NCI-H2171 (cell line): Measurements from ENCODE around the gene TMPRSS2.

ENCODE experiments used
- DNase-seq: peaks from one replicate; lab custom pipeline; 2025; lab: John Stamatoyannopoulos, UW

The TMPRSS2 gene

GRCh38 chr21:41481191-41481590 lies 26.8 kb downstream of the TMPRSS2 start:
- DNase-seq = no peak

GRCh38 chr21:41480086-41480690 lies 27.8 kb downstream of the TMPRSS2 start:
- DNase-seq = no peak

- DNase-seq = no peak
Observed at GRCh38 chr21:41479686-41480085, 28.3 kb downstream of the TMPRSS2 start.

DNA sequence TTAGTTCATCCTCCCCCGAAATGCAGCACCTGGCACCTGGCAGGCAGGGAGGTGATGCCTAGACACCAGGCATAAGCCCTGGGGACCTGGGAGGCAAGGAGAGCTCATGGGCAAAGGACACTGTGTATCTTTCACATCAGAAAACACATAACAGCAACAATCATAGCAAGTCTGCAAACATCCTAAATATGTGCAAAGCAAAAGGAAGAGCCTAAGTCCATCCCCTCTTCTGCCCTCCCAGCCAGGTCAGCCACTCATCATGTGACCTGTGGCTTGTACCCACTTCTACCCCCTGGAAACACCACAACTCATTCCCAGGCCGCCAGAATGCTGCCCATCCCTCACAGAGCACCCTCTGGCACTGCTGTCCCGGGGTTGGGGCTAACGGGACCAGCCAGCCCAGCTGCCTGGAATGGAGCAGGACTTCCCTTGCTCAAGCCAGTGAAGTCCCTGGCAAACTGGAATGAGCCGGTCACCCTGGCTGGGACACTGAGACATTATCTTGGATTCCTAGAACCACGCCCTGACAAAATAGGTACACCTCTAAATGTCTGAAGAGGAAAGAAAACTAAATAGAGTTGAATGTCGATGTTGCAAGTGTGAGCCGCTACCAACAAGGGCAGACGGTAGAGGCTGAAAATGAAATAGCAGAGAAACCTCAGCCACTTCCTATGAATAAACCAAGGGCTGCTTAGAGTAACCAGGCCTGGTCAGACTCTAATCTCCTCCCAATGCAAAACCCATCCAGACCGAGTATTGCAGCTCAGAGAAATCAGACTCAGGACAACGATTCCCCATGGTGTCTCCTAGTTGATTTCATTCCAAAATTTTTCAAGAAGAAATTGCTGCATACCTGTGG lies 29.4 kb downstream of the TMPRSS2 start:
- no peak for DNase-seq

GRCh38 chr21:41477641-41478318 lies 30.2 kb downstream of the TMPRSS2 start:
- DNase-seq = no peak

DNA sequence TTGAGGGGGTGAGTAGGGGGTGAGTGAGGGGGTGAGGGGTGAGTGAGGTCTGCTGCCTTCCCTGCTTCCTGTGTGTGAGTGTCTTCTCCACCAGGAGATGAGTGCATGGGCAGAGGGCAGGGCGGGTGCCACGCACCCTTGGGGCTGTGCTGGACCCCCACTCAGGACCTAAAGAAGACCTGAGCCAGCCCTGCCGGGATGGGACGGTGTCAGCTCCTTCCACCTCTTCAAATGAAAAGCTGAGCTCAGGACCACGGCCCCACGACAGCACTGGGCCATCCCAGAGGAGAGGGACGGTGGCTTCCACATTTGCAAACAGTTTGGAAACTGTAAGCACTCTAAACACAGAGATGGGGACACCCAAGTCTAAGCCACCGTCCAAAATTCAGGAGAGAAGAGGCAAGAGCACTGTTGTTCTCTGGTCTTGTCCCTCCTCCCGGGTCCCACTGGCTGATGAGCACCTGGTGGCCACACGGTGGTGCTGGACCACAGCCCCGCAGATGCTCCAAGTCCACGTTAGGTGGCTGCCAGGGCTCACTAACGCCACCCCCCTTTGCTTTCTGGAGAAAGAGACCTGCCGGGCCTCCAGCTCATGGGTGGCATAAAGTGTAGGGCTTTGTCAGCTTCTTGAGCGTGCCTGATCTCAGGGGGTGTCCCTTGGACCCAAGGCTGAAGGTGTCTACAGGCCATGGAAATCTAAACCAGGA lies 32.1 kb downstream of the TMPRSS2 start:
- DNase-seq = no peak

- DNase-seq = no peak
Observed at GRCh38 chr21:41472753-41473548, 35.0 kb downstream of the TMPRSS2 start.

DNA sequence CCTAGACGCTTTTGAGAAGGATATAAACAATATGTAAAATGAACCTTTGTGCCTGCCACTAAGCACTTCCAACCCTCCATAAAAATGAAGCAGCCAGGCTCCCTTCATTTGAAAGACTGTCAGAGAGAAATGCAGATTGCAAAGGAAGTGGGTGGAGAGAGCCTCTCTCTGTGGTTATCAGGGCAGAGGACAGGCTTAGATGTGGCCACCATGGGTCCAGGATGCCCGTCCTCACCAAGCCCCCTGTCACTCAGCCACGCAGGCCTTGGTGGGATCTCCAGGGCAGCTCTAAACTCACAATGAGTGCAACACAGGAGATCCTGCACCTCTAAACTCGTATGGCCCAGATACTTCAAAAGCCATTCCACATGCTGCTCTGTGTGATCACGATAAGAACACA lies 37.9 kb downstream of the TMPRSS2 start:
- DNase-seq = no peak

- DNase-seq = no peak
Observed at GRCh38 chr21:41466024-41466820, 41.7 kb downstream of the TMPRSS2 start.

GRCh38 chr21:41465176-41465781 lies 42.7 kb downstream of the TMPRSS2 start:
- DNase-seq = no peak

DNA sequence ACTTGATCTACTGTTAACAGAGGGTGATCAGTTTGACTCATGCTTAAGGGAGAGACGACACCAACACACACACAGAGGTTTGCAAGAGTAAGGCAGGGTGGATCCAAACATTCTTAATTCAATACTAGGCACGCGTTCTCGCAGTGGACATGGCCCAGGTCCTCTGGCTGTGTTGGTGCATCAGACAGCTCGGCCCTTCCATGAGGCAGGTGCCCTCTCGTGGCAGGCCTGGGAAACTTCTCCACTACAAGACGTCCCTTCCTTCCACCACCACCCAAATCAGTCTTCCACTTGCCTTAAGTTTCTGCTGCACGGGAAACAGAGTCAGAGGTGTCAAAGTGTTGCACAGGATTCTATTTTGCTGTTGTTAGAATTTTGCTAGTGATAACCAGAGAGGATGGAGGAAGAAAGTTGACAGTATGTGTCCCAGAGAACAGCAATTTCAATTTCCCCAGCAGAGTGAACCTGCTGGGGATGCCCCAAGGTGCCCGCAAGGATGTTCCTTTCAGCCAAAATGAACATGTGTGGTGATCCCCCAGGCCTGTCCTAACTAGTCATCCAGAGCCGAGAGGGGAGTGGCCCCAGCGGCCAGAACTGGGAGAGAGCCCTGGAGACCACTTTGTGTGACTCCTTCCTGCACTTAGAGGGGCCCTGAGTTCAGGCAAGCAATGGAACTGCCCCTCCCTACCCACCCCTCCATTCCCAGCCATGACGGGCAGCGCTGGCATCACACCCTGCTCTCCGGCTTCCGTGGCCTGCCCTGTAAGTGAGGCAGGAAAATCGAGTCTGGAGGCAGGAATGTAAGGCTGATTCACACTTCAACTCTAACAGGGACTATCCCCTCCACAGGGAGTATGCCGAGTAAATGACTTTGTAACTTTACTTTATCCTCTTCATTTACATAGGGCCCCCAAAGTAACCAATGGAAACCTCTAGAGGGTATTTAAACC lies 47.1 kb downstream of the TMPRSS2 start:
- DNase-seq = no peak

DNA sequence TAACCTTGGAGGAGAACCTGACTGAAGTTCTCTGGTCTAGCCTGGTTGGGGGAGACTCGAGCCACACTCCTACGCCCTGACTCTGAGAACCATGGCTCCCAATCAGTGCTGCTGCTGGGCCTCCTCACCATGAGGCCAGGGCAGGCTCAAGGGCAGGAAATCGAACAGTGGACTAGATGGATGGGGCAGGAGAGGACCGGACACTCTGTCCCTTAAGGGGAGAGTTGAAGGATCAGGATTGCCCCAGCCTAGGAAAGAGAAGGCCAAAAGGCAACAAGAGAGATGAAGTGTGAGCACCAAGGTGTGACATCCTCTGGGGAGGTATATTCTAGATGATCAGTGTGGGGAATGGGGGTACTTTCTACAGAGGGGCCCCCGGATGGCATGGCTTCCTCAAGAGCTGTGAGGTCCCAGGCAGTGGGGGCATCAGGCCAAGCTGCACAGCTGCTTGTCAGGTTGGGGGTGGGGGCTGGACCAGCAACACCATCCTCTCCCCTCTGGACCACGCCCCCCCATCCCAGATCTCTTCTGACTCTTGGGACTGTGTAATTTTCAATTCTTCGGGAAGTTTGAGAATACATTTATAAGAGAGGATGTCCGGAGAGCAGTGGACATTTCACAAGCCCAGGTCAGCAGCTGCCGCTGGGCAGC lies 47.9 kb downstream of the TMPRSS2 start:
- no peak for DNase-seq

- DNase-seq = no peak
Observed at GRCh38 chr21:41458559-41458958, 49.4 kb downstream of the TMPRSS2 start.

DNA sequence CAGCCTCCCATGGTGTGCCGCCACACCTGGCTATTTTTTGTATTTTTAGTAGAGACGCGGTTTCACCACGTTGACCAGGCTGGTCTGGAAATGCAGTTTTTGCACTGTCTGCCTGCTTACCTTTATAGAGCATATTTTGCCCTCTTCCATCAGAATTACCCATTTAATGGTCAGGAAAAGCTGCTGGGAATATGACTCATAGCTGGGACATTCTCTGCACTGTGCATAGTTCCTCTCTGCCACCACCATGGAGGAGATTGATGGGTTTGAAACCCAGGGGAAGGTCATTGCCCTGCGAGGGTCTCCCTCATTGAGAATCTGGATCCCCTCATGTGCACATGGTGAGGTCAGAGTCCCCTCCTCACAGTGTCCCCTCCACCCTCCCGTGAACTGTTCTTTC lies 49.8 kb downstream of the TMPRSS2 start:
- no peak for DNase-seq

DNA sequence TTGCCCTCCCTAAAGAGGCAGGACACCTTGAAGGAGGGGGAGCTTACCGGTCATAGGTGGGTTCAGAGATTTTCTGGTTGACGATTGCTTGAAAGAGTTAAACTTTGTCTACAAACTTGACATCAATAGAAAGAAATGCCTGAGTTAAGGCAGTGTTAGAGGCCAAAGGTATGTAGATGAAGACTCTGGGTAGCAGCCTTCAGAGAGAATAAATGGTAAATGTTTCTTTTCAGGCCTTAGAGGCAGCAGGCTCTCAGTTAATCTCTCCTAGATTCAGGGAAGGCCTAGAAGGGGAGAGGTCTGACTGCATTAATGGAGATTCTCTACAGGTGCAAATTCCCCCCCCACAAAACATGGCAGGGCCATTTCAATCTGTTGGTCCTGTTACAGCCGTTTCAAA lies 54.2 kb downstream of the TMPRSS2 start:
- DNase-seq = no peak

DNA sequence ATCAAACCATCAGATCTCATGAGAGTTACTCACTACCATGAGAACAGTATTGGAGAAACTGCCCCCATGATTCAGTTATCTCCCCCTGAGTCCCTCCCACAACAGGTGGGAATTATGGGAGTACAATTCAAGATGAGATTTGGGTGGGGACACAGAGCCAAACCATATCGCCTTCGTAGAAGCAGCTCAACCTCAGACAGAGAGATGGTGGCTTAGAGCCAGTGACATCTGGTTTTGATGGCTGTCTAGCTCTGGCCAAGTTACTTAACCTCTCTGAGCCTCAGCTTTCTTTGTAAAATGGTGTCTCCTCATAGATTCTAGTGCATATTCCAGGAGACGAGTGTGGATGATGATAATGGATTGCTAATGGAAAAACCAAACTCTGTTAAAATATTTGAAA lies 54.8 kb downstream of the TMPRSS2 start:
- no peak for DNase-seq

DNA sequence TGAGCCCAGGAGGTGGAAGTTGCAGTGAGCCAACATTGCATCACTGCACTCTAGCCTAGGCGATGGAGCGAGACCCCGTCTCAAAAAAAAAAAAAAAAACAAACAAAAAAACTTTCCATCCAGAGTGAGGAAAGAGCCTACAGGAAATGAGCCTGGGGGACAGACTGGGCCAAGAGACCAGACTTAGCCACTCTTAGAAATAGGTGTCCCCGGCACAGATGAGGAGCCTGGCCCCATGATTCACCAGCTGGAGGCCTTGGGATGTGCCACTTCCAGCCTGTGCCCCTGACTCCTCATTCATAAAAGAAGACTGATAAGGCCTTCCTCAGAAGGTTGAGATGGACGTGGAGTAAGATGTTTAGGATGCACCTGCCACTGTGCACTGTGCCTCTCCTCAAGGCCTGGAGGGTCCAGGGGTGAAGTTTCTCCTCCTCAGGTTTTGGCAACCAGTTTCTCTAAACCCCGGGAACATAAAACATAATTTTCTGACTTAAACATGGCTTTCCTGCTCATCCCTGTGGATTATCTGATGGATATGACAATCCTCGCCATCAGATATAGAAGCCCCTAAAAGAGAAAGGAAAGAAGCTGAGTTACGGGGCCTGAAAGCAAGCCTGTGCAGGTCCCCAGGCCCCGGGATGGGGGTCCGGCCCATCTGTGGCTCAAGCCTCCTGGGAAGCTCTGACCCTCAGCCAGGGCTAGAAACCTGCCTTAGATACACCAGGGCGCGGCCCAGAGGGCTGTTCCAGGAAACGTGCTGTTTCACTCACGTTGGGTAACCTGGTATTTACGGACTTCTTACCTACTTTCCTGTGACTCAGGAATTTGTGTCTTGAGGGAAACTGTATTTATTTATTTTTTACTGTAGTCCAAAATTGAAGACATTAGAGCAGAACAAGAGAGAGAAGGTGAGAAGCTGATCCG lies 55.9 kb downstream of the TMPRSS2 start:
- no peak for DNase-seq

- no peak for DNase-seq
Observed at GRCh38 chr21:41449613-41450012, 58.3 kb downstream of the TMPRSS2 start.
